Activated CD8-positive, alpha-beta memory T cell treated with anti-CD3 and anti-CD28 coated beads, Interleukin-2, amount 10 ng/mL, durations not matched to agents 7 days and 5 days (primary cell): Measurements from ENCODE around the gene FHOD3. TPM values are rescaled to one million over a fixed set of nuclear protein-coding genes. Genes with fewer than 3 reads are reported as not detected.
"Not testable (repeated sequence)": the region's sequence is repeated elsewhere in the genome, so short reads cannot be mapped to it uniquely, and the experiment has no call there.

Experiments
- ATAC-seq: fragments of 150-1000 bp; cut with Tn5 transposase; one replicate; pipeline ENCODE4 v1.10.0; 2021; ENCODE audit warnings: moderate library complexity
- CTCF ChIA-PET: fragments of 350-600 bp; sonication (Branson Sonifier 250); formaldehyde crosslinking; loops from one replicate; lab custom pipeline; 2021; ENCODE audit warnings: antibody characterized with exemption; lab: Charles Lee
- DNase-seq: peaks from one replicate; pipeline ENCODE4 v3.0.0-alpha.2; 2020
- H3K27ac Mint-ChIP-seq: one replicate; pipeline ENCODE4 v1.8.0; 2021; ENCODE audit warnings: mild to moderate bottlenecking, mixed read lengths
- H3K27me3 Mint-ChIP-seq: one replicate; pipeline ENCODE4 v1.8.0; 2021; ENCODE audit warnings: mixed read lengths
- H3K36me3 Mint-ChIP-seq: one replicate; pipeline ENCODE4 v1.8.0; 2021; ENCODE audit warnings: mild to moderate bottlenecking, mixed read lengths
- H3K4me1 Mint-ChIP-seq: one replicate; pipeline ENCODE4 v1.8.0; 2021; ENCODE audit warnings: mixed read lengths
- H3K4me3 Mint-ChIP-seq: one replicate; pipeline ENCODE4 v1.8.0; 2021; ENCODE audit warnings: mild to moderate bottlenecking, moderate library complexity, mixed read lengths
- H3K9me3 Mint-ChIP-seq: one replicate; pipeline ENCODE4 v1.8.0; 2022; ENCODE audit warnings: low read depth, mixed read lengths
- total RNA-seq, 2 experiments: library from RNA; stranded (reverse); gene quantifications; one replicate each; pipeline ENCODE4 v1.2.3, GENCODE V29; 2021

FHOD3 gene
- total RNA-seq, 2 experiments from 2014 or later, result not detected

DNA sequence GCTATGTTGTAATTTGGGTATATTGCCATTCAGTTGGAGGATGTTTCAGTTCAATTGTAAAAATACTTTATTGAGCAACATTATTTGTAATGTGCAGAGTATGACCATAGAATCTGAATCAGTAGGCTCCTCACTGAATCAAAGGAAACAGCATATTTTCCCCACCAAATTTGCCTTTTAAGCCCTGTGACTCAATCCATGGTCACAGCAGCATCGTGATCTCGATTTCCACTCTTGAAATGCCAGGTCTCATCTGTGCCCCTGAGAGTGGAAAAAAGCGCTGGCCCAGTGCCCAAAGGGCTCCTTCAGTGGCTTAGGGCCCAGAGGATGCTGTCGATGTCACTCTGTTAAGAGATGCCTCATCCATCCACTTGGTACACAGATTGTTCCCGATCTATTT is 57.5 kb downstream of the FHOD3 start:
- no peaks in the 10 kb centered on the region for H3K9me3 Mint-ChIP-seq
- CTCF ChIA-PET, result no interaction called here

DNA sequence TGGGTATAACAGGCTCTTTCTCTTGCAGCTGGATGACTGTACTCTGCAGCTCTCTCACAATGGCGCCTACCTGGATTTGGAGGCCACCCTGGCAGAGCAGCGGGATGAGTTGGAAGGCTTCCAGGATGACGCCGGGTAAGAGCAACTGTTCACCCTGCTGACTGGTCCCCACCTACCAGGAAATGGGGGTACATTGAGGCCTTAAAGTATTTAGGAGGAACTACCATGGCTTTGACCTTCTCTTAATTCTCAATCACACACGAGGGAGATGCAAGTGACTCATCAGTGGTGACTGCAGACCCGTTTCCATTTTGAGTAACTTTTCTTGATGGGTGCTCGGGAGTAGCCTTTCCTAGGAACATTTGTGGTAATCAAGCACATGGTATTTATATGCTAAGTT is 58.0 kb downstream of the FHOD3 start:
- ATAC-seq, result no peak
- Mint-ChIP-seq H3K36me3 (no peaks in the 10 kb centered on the region), H3K4me3 (no peak overlapping the region), H3K9me3 (no peaks in the 10 kb centered on the region), H3K27me3 (peaks cover 11% of the 10 kb centered on the region), H3K4me1 (no peaks in the 10 kb centered on the region), H3K27ac (no peak overlapping the region)
- no peak for DNase-seq
- CTCF ChIA-PET, result no interaction called here

More for the DNA sequence above, 57.5 kb downstream of the FHOD3 start:
- Mint-ChIP-seq H3K36me3 (no peaks in the 10 kb centered on the region), H3K4me1 (no peaks in the 10 kb centered on the region), H3K27ac (no peak overlapping the region), H3K27me3 (peaks cover 11% of the 10 kb centered on the region), H3K4me3 (no peak overlapping the region)
- DNase-seq (no peak), ATAC-seq (no peak)

DNA sequence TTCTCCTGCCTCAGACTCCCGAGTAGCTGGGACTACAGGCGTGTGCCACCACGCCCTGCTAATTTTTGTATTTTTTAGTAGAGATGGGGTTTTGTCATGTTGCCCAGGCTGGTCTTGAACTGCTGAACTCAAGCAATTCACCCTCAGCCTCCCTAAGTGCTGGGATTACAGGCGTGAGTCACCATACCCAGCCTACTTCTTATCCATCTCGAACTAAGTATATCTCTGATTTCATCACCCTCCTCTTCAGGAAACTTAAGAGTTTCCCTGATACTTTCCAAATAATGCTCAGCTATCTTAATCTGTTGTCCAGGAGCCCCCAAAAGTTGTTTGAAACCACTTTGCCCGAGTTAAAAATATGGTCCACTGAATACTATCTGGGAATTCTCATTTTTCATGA is 59.2 kb downstream of the FHOD3 start:
- H3K27me3 Mint-ChIP-seq, H3K36me3 Mint-ChIP-seq, DNase-seq, H3K9me3 Mint-ChIP-seq, H3K4me3 Mint-ChIP-seq, H3K4me1 Mint-ChIP-seq, H3K27ac Mint-ChIP-seq, CTCF ChIA-PET, ATAC-seq: not testable (repeated sequence)

DNA sequence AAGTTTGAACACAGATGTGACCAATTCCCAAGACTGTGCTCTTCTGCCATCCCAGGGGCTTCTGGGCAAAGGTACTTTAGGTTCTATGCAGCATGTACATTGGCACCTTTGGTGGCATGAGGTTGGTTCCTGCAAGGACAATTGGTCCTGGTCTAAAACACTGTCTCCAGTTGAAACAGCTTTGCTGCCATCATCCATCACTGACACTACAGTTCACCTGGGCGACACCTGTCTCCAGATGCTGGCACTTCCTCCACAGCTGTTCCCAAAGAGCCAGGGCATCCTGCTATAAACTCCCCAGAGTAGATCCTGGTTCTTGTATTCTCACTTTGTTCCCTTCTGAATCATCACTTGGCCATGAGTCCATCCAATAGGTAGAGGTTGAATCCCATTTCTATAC is 60.6 kb downstream of the FHOD3 start:
- no peaks in the 10 kb centered on the region for H3K9me3 Mint-ChIP-seq
- ATAC-seq (no peak), DNase-seq (no peak)
- no peaks in the 10 kb centered on the region for H3K4me1 Mint-ChIP-seq
- H3K27ac Mint-ChIP-seq, result no peak overlapping the region
- H3K4me3 Mint-ChIP-seq, result no peak overlapping the region
- no peaks in the 10 kb centered on the region for H3K36me3 Mint-ChIP-seq
- CTCF ChIA-PET, result no interaction called here
- peaks cover 5% of the 10 kb centered on the region for H3K27me3 Mint-ChIP-seq

DNA sequence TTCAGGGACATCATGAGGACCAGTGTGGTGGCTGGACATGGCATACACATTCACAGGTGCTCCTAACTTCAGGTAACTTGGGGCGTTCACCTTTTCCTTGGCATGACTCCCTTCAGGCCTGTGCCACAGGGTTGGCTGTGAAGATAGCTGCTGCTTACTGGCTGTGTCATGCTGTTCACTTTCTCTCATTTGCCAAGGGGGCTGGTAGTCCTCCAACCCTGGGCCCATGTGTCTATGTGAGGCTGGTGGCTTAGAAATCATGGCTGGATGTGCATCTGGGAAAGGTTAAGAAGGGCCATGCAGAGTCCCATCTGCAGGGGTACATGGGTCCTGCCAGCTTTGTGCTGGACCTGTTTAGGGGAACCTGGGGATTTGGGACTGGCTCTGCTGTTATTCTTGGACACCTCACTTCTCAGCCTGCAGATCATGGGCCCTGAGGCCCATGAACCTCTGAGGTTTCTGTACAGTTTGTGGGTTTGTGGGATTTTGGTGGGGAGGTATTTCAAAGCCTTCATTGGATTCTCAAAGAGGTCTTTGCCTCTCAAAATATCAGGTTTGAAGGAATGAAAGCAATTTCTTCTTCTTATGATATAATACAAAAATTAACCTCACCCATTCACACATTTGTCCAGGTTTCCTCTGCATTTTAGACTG is 62.9 kb downstream of the FHOD3 start:
- H3K4me1 Mint-ChIP-seq, result no peaks in the 10 kb centered on the region

DNA sequence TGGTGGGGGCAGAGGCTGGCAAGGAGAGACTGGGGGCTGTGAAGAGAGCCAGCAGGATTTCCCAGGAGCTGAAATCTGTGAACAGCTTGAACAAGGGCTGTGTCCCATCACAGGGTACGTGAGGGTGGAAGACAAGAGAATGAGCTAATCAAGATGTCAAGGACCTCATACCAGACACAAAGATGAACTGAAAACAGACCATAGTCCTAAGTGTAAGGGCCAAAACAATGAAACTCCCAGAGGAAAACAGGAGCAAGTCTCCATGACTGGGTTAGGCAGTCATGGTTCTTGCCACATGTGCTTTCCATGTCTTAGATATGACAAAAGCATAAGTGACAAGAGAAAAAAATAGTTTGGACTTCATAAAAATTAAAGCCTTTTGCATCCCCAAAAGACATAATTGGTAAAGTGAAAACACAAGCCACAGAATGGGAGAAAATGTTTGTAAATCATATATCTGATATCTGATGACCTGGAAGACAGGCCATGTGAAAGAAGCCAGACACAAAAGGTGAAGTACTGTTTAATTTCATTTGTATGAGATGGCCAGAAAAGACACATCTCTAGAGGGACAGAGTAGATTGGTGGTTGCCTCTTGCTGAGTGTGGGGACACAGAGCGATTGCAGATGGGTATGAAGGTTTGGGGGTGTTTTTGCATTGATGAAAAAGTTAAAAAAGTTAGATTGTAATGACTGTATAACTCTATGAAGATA is 67.6 kb downstream of the FHOD3 start:
- no peaks in the 10 kb centered on the region for H3K4me1 Mint-ChIP-seq
- H3K36me3 Mint-ChIP-seq, result no peaks in the 10 kb centered on the region
- CTCF ChIA-PET, result no interaction called here
- peaks cover 9% of the 10 kb centered on the region for H3K27me3 Mint-ChIP-seq
- DNase-seq, result no peak
- H3K27ac Mint-ChIP-seq, result no peak overlapping the region
- no peaks in the 10 kb centered on the region for H3K9me3 Mint-ChIP-seq
- H3K4me3 Mint-ChIP-seq, result no peak overlapping the region
- no peak for ATAC-seq

More for the DNA sequence above, 62.9 kb downstream of the FHOD3 start:
- Mint-ChIP-seq H3K9me3 (no peaks in the 10 kb centered on the region), H3K27me3 (peaks cover 8% of the 10 kb centered on the region), H3K27ac (no peak overlapping the region), H3K4me3 (no peak overlapping the region), H3K36me3 (no peaks in the 10 kb centered on the region)
- DNase-seq (no peak), ATAC-seq (no peak)
- CTCF ChIA-PET, result no interaction called here

DNA sequence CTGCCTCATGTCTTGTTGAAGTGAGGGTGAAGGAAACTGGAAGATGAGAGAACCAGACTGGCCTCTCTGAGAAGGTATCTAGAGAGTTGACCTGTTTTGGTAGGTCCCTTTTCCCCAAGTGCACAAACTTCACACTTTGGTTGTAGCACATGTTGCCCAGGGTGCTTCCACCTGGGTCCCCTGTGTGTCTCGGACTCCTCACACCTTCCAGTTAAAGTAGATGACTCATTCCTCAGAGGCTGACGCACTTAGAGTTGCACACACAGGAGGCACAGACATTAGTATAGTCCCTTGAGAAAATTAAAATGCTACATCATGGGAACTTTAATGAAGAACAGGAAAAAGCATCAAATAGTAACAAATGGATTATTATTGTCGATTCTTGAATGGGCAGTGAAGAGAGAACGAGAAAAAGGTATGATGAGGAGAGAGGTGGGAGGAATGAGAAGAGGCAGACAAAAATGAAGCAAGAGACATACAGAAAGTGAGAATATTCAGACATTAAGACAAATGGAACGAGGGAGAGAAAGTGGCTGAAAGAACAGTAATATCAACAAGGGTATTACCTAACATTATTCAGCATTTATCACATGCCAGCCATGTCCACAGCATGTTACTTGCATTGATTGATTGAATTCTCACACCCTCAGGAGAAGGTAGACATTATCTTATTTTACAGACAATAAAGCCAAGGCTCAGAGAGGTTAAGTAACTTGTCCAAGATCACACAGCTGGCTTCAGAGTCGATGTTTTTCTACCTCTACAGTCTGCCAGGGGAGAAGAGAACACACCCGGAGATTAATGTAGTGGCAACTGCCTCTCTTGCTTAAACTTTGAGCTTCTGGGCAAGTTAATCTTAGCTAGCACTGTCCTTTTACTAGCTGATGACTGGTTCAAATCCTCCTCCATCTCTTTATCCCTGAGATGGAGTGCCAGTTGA is 68.6 kb downstream of the FHOD3 start:
- H3K4me1 Mint-ChIP-seq, result no peaks in the 10 kb centered on the region
- H3K9me3 Mint-ChIP-seq, result no peaks in the 10 kb centered on the region
- H3K27me3 Mint-ChIP-seq, result peaks cover 9% of the 10 kb centered on the region
- H3K27ac Mint-ChIP-seq, result no peak overlapping the region
- no peak for ATAC-seq
- DNase-seq, result no peak
- CTCF ChIA-PET, result no interaction called here
- H3K36me3 Mint-ChIP-seq, result no peaks in the 10 kb centered on the region
- H3K4me3 Mint-ChIP-seq, result no peak overlapping the region

DNA sequence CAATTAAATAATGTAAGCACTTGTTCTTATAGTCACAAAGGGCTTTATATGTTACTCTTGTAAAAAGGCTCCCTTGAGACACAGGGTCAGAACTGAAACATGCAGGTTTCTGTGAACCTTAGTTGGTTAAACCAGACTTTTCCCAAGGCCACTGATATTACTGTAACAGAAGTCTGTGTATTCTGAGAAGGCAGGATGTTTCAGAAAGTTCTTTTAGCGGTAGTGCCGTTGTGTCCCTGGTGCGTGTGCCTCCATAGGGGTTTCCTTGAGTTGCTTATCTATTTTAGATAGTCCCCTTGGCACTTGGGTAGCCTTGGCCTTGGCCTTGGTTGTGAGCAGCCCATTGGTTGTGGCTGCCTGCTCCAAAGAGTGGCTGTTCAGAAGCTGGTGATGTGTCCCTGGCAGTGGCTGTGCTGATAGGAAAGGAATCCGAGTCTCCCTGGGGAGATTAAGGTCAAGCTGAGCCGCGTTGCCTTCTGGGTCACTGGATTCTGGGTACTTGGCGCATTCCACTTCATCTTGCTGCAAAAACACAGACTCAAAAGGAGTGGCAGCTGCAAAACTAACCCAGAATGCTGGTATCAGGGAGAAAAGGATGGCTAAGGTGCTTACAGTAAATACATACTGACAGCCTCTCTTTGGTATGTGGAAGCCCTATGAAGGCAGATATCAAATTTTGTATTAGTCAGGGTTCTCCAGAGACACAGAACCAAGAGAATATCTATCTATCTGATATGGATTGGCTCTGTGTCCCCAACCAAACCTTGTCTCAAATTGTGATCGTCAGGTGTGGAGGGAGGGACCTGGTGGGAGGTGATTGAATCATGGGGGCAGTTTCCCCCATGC is 69.7 kb downstream of the FHOD3 start:
- Mint-ChIP-seq H3K27ac (no peak overlapping the region), H3K9me3 (no peaks in the 10 kb centered on the region), H3K4me3 (no peak overlapping the region), H3K4me1 (no peaks in the 10 kb centered on the region), H3K27me3 (peaks cover 18% of the 10 kb centered on the region), H3K36me3 (no peaks in the 10 kb centered on the region)
- CTCF ChIA-PET, result no interaction called here
- no peak for DNase-seq
- no peak for ATAC-seq

DNA sequence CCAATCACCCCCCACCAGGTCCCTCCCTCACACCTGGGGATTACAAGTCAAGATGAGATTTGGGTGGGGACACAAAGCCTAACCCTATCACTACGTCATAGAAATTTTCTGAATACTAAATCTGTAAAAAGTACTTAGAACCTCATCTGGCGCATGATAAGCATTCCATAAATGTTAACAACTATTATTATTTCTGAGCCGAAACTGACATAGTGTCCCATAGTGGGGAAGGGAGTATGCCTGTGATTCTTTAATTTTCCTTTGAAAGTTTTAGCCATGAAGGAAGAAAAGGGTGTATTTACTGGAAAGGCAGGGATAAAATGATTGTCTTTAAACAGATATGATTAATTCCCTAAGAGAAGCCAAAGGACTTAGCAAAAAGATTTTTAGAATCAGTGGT is 71.4 kb downstream of the FHOD3 start:
- Mint-ChIP-seq H3K9me3 (no peaks in the 10 kb centered on the region), H3K36me3 (no peaks in the 10 kb centered on the region), H3K4me1 (no peaks in the 10 kb centered on the region), H3K4me3 (no peak overlapping the region), H3K27ac (no peak overlapping the region), H3K27me3 (peaks cover 29% of the 10 kb centered on the region)
- no peak for ATAC-seq
- CTCF ChIA-PET, result no interaction called here
- DNase-seq, result no peak

DNA sequence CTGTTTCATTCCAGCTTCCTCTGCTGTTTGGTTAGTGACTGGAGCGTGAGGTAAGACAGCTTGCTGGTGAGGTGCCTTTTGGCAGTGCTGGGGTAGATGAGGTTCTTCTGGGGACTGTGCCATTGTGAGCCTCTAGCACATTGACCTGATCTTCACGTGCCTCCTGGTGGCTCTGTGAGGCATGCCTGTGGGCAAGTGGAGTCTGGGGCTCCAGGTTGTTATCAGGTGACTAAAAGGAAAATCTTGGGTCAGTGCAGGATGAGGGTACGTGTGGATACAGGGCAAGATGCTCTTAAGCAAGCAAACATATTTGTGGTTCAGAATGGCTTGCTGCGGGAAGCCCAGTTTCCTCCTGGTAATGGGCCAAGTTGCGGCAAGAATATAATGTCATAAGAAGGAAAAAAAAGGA is 75.4 kb downstream of the FHOD3 start:
- CTCF ChIA-PET, result no interaction called here
- no peak for ATAC-seq
- H3K4me3 Mint-ChIP-seq, result no peak overlapping the region
- peaks cover 28% of the 10 kb centered on the region for H3K27me3 Mint-ChIP-seq
- DNase-seq, result no peak
- H3K27ac Mint-ChIP-seq, result no peak overlapping the region
- no peaks in the 10 kb centered on the region for H3K4me1 Mint-ChIP-seq
- no peaks in the 10 kb centered on the region for H3K36me3 Mint-ChIP-seq
- H3K9me3 Mint-ChIP-seq, result no peaks in the 10 kb centered on the region

DNA sequence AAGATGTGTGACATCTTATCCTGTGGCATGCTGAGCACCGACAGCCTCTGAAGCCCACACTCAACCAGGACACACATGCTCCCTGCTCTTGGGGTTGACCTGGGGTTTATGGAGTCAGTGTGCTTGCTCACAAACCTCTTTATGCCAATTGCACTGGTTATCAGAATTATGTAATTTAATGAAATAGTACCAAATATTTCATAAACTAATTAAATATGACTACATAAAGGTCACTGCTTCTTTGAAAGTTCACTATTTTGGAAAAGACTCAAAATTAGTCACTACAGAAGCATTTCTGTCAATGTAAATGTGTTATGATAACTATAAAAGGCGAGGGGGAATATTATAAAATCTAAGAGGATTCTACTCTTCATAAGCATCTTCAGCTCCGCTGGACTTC is 76.7 kb downstream of the FHOD3 start:
- no peaks in the 10 kb centered on the region for H3K4me1 Mint-ChIP-seq
- DNase-seq, result no peak
- ATAC-seq, result no peak
- H3K27me3 Mint-ChIP-seq, result peaks cover 31% of the 10 kb centered on the region
- CTCF ChIA-PET, result no interaction called here
- no peaks in the 10 kb centered on the region for H3K9me3 Mint-ChIP-seq
- H3K27ac Mint-ChIP-seq, result no peak overlapping the region
- no peak overlapping the region for H3K4me3 Mint-ChIP-seq
- H3K36me3 Mint-ChIP-seq, result no peaks in the 10 kb centered on the region

DNA sequence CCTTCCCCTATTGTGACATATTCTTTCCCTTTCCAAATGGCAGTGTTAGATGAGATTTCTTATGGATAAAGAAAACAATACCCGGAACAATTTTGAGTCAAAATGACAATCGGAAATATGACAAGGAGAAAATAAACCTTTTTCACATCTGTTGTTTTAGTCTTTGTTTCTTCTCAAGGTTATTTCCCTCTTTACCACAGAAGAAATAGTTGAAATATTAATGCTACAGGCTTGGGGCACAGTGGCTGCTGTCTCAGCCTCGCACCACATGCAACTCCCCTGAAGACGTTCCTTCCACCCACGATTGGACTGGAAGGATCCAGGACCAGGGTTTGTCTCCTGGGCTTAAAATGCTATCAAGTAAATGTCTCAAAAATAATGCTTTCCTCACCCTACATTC is 77.6 kb downstream of the FHOD3 start:
- H3K9me3 Mint-ChIP-seq, result no peaks in the 10 kb centered on the region
- ATAC-seq (no peak), DNase-seq (no peak)
- H3K4me3 Mint-ChIP-seq, result no peak overlapping the region
- peaks cover 36% of the 10 kb centered on the region for H3K27me3 Mint-ChIP-seq
- no peaks in the 10 kb centered on the region for H3K4me1 Mint-ChIP-seq
- H3K36me3 Mint-ChIP-seq, result no peaks in the 10 kb centered on the region
- CTCF ChIA-PET, result no interaction called here
- H3K27ac Mint-ChIP-seq, result no peak overlapping the region

DNA sequence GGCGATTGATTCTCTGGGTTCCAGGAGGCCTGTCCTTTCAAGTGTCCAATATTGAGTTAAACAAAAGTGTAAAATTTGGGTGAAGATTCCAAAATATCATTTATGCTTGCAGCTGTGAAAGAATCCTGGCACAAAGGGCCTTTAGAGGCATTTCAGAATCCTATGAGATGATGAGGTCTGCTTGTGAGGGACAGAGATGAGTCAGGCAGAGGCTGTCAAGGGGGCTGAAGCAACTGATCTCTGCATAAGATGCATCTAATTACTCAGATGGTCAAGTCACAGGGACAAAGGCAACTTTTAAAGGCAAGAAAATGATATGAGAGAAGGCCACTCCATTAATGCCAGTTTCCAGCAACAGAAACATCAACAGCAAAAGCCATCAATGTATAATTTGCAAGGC is 78.8 kb downstream of the FHOD3 start:
- no peak for ATAC-seq
- DNase-seq, result no peak
- Mint-ChIP-seq H3K27ac (no peak overlapping the region), H3K4me3 (no peak overlapping the region), H3K36me3 (no peaks in the 10 kb centered on the region), H3K27me3 (peaks cover 38% of the 10 kb centered on the region), H3K4me1 (no peaks in the 10 kb centered on the region), H3K9me3 (no peaks in the 10 kb centered on the region)
- CTCF ChIA-PET, result no interaction called here
